CD1c-positive myeloid dendritic cell (primary cell): ENCODE results near the gene CHN1.

ENCODE experiments used
- DNase-seq: peaks from one replicate; pipeline ENCODE4 v3.0.0-alpha.2; 2016; ENCODE audit errors: extremely low spot score

The CHN1 gene

GRCh38 chr2:174827371-174828369, 177.5 kb downstream of the CHN1 start:
- no peak for DNase-seq

GRCh38 chr2:174826051-174826450, 179.1 kb downstream of the CHN1 start:
- no peak for DNase-seq

GRCh38 chr2:174824068-174824467, 181.1 kb downstream of the CHN1 start:
- no peak for DNase-seq

GRCh38 chr2:174821628-174822027, 183.6 kb downstream of the CHN1 start:
- DNase-seq, result no peak

GRCh38 chr2:174820361-174820760, 184.8 kb downstream of the CHN1 start:
- no peak for DNase-seq

- DNase-seq, result no peak
These were observed 189.7 kb downstream of the CHN1 start for GRCh38 chr2:174815526-174815925.

GRCh38 chr2:174812037-174812436, 193.1 kb downstream of the CHN1 start:
- DNase-seq, result no peak

GRCh38 chr2:174807931-174808330, 197.2 kb downstream of the CHN1 start:
- DNase-seq, result no peak

GRCh38 chr2:174805803-174806202, 199.4 kb downstream of the CHN1 start:
- no peak for DNase-seq

GRCh38 chr2:174802459-174802858, 202.7 kb downstream of the CHN1 start:
- DNase-seq, result no peak

GRCh38 chr2:174800436-174801205, 204.6 kb downstream of the CHN1 start:
- DNase-seq, result no peak

GRCh38 chr2:174798801-174799200, 206.4 kb downstream of the CHN1 start:
- no peak for DNase-seq

GRCh38 chr2:174797781-174798276, 207.4 kb downstream of the CHN1 start:
- DNase-seq, result no peak

- DNase-seq, result no peak
These were observed 208.8 kb downstream of the CHN1 start for GRCh38 chr2:174796319-174796771.

GRCh38 chr2:174794851-174795374, 210.3 kb downstream of the CHN1 start:
- no peak for DNase-seq

- no peak for DNase-seq
These were observed 212.7 kb downstream of the CHN1 start for GRCh38 chr2:174792309-174793025.

- no peak for DNase-seq
These were observed 213.4 kb downstream of the CHN1 start for GRCh38 chr2:174791746-174792280.

- DNase-seq, result no peak
These were observed 214.2 kb downstream of the CHN1 start for GRCh38 chr2:174791020-174791419.

GRCh38 chr2:174789001-174789400, 216.2 kb downstream of the CHN1 start:
- DNase-seq, result no peak

GRCh38 chr2:174788291-174788929, 216.8 kb downstream of the CHN1 start:
- no peak for DNase-seq
